ENCODE measurements around the gene KCNJ14. TPM values are rescaled to one million over a fixed set of nuclear protein-coding genes. Genes with fewer than 3 reads are reported as not detected.
A peak's percentile ranks its signal among the peaks of the same experiment; 100 is the strongest.

KCNJ14 gene
- total and polyA plus RNA-seq, 5 donors from 2014 or later = 0.03 to 2.2 (median 0.23) TPM; not detected in 1

DNA sequence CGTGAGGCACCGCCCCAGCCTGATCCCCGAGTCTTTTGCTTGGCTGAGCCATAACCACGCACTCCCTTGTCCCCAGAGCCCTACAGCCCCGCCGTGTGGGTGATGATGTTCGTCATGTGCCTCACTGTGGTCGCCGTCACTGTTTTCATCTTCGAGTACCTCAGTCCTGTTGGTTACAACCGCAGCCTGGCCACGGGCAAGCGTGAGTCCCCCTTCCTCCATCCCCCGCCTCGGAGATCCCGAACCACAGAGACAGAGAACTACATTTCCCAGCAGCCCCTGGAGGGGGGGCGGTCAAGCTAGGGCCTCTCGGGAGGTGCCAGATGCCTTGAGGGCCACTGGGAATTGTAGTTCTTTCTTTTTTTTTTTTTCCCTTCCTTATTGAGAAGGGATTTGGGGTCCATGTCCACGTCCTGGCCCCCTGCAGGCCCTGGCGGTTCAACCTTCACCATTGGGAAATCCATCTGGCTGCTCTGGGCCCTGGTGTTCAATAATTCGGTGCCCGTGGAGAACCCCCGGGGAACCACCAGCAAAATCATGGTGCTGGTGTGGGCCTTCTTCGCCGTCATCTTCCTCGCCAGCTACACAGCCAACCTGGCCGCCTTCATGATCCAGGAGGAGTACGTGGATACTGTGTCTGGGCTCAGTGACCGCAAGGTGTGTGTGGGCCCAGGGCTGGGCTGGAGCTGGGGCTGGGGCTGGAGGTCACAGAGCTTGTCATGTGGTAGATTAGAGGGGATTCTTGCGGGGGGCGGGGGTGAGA lies 36.0 kb upstream of the KCNJ14 start:
- H3K4me3 ChIP-seq (ENCODE audit: low read depth, low read length) = no peak overlapping the region
- peaks cover 0 to 1% (median 0%) of the 10 kb centered on the region in 7 donors for H3K9me3 Mint-ChIP-seq
- DNase-seq (peak; percentile 58 to 71 (median 67)), ATAC-seq (ENCODE audit: low read depth in 2 of 2) (peak; percentile 56 to 68)
- peak overlapping the region; percentile 59 to 89 (median 80) for H3K4me3 Mint-ChIP-seq
- H3K27ac ChIP-seq (ENCODE audit: insufficient read depth, low read length, poor library complexity, severe bottlenecking) = no peak overlapping the region
- peaks cover 0 to 29% (median 18%) of the 10 kb centered on the region in 4 donors for H3K4me1 Mint-ChIP-seq
- H3K27ac Mint-ChIP-seq = peak overlapping the region in 1 of 3 donors; percentile 69
- H3K36me3 ChIP-seq (ENCODE audit: control insufficient read depth, insufficient read depth, low read length) = no peaks in the 10 kb centered on the region
- H3K27me3 ChIP-seq (ENCODE audit: control insufficient read depth, insufficient read depth, low read length) = no peaks in the 10 kb centered on the region
- no peaks in the 10 kb centered on the region for H3K36me3 Mint-ChIP-seq
- H3K4me1 ChIP-seq (ENCODE audit: control insufficient read depth, insufficient read depth, low read length, poor library complexity, severe bottlenecking) = peaks cover 14% of the 10 kb centered on the region
- no peaks in the 10 kb centered on the region for H3K9me3 ChIP-seq (ENCODE audit: control insufficient read depth in 2 of 2, low read length in 2 of 2)
- H3K27me3 Mint-ChIP-seq = peaks cover 31% of the 10 kb centered on the region

DNA sequence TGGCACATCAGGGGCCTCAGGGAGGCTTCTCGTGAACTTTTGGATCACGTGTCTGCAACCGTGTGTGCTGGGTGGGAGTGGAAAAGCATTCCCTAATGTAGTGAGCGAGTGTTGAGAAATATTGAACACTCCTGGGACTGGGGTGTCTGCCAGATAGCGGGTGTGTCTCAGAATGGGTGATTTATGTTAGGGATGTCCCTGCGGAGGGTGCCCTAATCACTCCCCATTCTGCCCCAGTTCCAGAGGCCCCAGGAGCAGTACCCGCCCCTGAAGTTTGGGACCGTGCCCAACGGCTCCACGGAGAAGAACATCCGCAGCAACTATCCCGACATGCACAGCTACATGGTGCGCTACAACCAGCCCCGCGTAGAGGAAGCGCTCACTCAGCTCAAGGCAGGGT lies 33.8 kb upstream of the KCNJ14 start:
- no peaks in the 10 kb centered on the region for H3K36me3 Mint-ChIP-seq
- peaks cover 5 to 15% (median 10%) of the 10 kb centered on the region in 4 donors for H3K4me1 Mint-ChIP-seq
- peaks cover 24% of the 10 kb centered on the region for H3K27me3 Mint-ChIP-seq
- DNase-seq (no peak), ATAC-seq (ENCODE audit: low read depth in 2 of 2) (no peak)
- Histone ChIP-seq H3K27me3 (ENCODE audit: control insufficient read depth, insufficient read depth, low read length) (no peaks in the 10 kb centered on the region), H3K4me1 (ENCODE audit: control insufficient read depth, insufficient read depth, low read length, poor library complexity, severe bottlenecking) (peaks cover 3% of the 10 kb centered on the region), H3K27ac (ENCODE audit: insufficient read depth, low read length, poor library complexity, severe bottlenecking) (no peak overlapping the region), H3K36me3 (ENCODE audit: control insufficient read depth, insufficient read depth, low read length) (no peaks in the 10 kb centered on the region), H3K4me3 (ENCODE audit: low read depth, low read length) (no peak overlapping the region), H3K9me3 (ENCODE audit: control insufficient read depth in 2 of 2, low read length in 2 of 2) (no peaks in the 10 kb centered on the region)
- no peak overlapping the region for H3K4me3 Mint-ChIP-seq
- peaks cover 0 to 1% (median 0%) of the 10 kb centered on the region in 7 donors for H3K9me3 Mint-ChIP-seq
- no peak overlapping the region for H3K27ac Mint-ChIP-seq

DNA sequence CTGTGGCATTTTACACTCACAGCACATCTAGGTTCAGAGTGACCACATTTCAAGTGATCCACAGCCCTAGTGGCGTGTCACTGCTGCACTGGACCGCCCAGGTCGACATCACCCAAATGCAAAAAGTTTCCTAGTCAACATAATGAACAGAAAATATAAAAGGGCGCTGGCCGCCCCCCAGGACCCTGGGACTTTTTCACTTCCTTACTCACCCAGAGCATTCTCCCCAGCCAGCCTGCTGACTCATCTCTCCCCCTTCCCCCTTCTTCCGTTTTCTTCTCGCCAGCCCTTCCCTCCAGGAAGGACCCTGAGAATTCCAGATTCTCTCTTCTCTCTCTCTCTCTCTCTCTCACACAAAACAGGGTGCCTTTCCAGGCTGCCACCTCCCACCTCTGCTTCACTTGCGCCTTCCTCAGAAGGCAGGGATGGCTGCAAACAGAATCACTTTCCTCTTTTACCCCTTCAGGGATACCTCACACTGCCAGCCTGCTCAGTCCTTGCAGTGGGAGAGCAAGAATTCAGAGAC lies 30.6 kb upstream of the KCNJ14 start:
- no peaks in the 10 kb centered on the region for H3K27me3 ChIP-seq (ENCODE audit: control insufficient read depth, insufficient read depth, low read length)
- no peaks in the 10 kb centered on the region for H3K36me3 Mint-ChIP-seq
- H3K4me3 ChIP-seq (ENCODE audit: low read depth, low read length) = no peak overlapping the region
- ATAC-seq (ENCODE audit: low read depth in 2 of 2) (no peak), DNase-seq (no peak)
- H3K36me3 ChIP-seq (ENCODE audit: control insufficient read depth, insufficient read depth, low read length) = no peaks in the 10 kb centered on the region
- H3K9me3 ChIP-seq (ENCODE audit: control insufficient read depth in 2 of 2, low read length in 2 of 2) = no peaks in the 10 kb centered on the region
- no peak overlapping the region for H3K27ac Mint-ChIP-seq
- H3K9me3 Mint-ChIP-seq = no peaks in the 10 kb centered on the region
- peaks cover 19% of the 10 kb centered on the region for H3K27me3 Mint-ChIP-seq
- H3K4me1 ChIP-seq (ENCODE audit: control insufficient read depth, insufficient read depth, low read length, poor library complexity, severe bottlenecking) = peaks cover 3% of the 10 kb centered on the region
- peaks cover 0 to 5% (median 2%) of the 10 kb centered on the region in 4 donors for H3K4me1 Mint-ChIP-seq
- H3K4me3 Mint-ChIP-seq = no peak overlapping the region
- no peak overlapping the region for H3K27ac ChIP-seq (ENCODE audit: insufficient read depth, low read length, poor library complexity, severe bottlenecking)

DNA sequence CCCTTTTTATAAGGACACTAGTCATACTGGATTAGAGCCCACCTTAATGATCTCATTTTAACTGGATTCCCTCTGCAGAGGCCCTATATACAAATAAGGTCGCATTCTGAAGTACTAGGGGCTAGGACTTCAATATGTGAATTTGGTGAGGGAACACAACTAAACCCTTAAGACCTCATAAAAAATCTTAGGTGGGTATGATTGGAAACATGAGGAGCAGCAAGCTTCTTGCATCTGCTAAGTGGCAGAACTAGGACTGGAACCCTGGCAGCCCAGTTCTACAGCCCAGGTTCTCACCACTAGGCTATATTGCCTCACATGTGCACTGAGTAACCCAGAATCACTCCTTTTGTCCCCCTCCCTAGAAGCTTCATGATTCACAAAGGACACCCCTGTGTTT lies 26.7 kb upstream of the KCNJ14 start:
- Histone ChIP-seq H3K4me1 (ENCODE audit: control insufficient read depth, insufficient read depth, low read length, poor library complexity, severe bottlenecking) (peaks cover 3% of the 10 kb centered on the region), H3K27ac (ENCODE audit: insufficient read depth, low read length, poor library complexity, severe bottlenecking) (no peak overlapping the region), H3K36me3 (ENCODE audit: control insufficient read depth, insufficient read depth, low read length) (no peaks in the 10 kb centered on the region), H3K27me3 (ENCODE audit: control insufficient read depth, insufficient read depth, low read length) (no peaks in the 10 kb centered on the region), H3K4me3 (ENCODE audit: low read depth, low read length) (no peak overlapping the region), H3K9me3 (ENCODE audit: control insufficient read depth in 2 of 2, low read length in 2 of 2) (no peaks in the 10 kb centered on the region)
- Mint-ChIP-seq H3K36me3 (no peaks in the 10 kb centered on the region), H3K4me3 (no peak overlapping the region), H3K4me1 (peaks cover 0 to 5% (median 2%) of the 10 kb centered on the region in 4 donors), H3K9me3 (peaks cover 0 to 2% (median 0%) of the 10 kb centered on the region in 7 donors), H3K27ac (no peak overlapping the region), H3K27me3 (peaks cover 13% of the 10 kb centered on the region)
- no peak for ATAC-seq (ENCODE audit: low read depth in 2 of 2)
- no peak for DNase-seq

DNA sequence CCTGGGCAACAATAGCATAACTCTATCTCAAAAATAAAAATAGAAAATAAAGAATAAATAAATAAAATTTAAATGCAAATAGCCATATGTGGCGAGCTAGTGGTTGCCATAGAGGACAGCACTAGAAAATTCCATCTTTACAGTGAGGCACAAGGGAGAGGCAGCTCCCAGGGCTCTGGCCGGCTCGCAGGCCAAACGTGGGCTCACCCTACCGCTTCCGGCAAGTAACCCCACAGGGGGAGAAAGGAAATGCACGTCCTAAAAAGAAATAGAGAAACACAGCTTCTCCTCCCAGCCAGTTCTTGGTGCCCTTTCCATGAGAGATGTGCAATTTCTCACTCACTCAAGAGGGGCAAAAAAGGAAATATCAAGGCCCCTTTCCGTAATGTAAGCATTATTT lies 22.0 kb upstream of the KCNJ14 start:
- H3K27me3 Mint-ChIP-seq = peaks cover 24% of the 10 kb centered on the region

DNA sequence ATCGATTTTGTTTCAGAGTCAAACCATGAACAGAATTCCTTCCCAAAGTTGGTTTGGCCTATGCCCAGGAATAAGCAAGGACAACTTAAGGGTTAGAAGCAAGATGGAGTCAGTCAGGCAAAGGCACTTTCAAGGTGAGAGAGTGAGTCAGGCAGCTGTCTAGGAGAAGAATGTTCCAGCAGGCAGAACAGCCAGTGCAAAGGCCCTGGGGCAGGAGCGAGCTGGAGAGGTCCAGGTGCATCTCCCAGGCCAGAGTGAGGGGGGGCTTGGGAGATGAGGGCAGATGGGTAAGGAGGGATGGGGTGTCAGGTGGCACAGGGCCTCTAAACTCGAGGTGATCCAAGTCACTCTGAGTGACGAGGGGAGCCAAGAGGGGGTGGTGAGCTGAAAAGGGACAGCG lies 18.8 kb upstream of the KCNJ14 start:
- H3K27me3 ChIP-seq (ENCODE audit: control insufficient read depth, insufficient read depth, low read length) = peaks cover 5% of the 10 kb centered on the region
- Mint-ChIP-seq H3K36me3 (no peaks in the 10 kb centered on the region), H3K27ac (peak overlapping the region in 1 of 3 donors; percentile 61), H3K4me3 (no peak overlapping the region), H3K27me3 (peaks cover 39% of the 10 kb centered on the region), H3K4me1 (peaks cover 0 to 3% (median 0%) of the 10 kb centered on the region in 4 donors), H3K9me3 (peaks cover 0 to 3% (median 0%) of the 10 kb centered on the region in 7 donors)
- ATAC-seq (ENCODE audit: low read depth in 2 of 2) = no peak
- H3K4me1 ChIP-seq (ENCODE audit: control insufficient read depth, insufficient read depth, low read length, poor library complexity, severe bottlenecking) = no peaks in the 10 kb centered on the region
- H3K27ac ChIP-seq (ENCODE audit: insufficient read depth, low read length, poor library complexity, severe bottlenecking) = no peak overlapping the region
- H3K4me3 ChIP-seq (ENCODE audit: low read depth, low read length) = no peak overlapping the region
- DNase-seq = no peak
- H3K9me3 ChIP-seq (ENCODE audit: control insufficient read depth in 2 of 2, low read length in 2 of 2) = no peaks in the 10 kb centered on the region
- H3K36me3 ChIP-seq (ENCODE audit: control insufficient read depth, insufficient read depth, low read length) = no peaks in the 10 kb centered on the region

More for the DNA sequence above, 22.0 kb upstream of the KCNJ14 start:
- Histone ChIP-seq H3K27ac (ENCODE audit: insufficient read depth, low read length, poor library complexity, severe bottlenecking) (no peak overlapping the region), H3K9me3 (ENCODE audit: control insufficient read depth in 2 of 2, low read length in 2 of 2) (no peaks in the 10 kb centered on the region), H3K4me1 (ENCODE audit: control insufficient read depth, insufficient read depth, low read length, poor library complexity, severe bottlenecking) (no peaks in the 10 kb centered on the region), H3K27me3 (ENCODE audit: control insufficient read depth, insufficient read depth, low read length) (peaks cover 2% of the 10 kb centered on the region), H3K4me3 (ENCODE audit: low read depth, low read length) (no peak overlapping the region), H3K36me3 (ENCODE audit: control insufficient read depth, insufficient read depth, low read length) (no peaks in the 10 kb centered on the region)
- Mint-ChIP-seq H3K4me3 (no peak overlapping the region), H3K4me1 (no peaks in the 10 kb centered on the region), H3K36me3 (no peaks in the 10 kb centered on the region), H3K9me3 (peaks cover 0 to 4% (median 0%) of the 10 kb centered on the region in 7 donors), H3K27ac (no peak overlapping the region)
- no peak for ATAC-seq (ENCODE audit: low read depth in 2 of 2)
- DNase-seq = no peak

DNA sequence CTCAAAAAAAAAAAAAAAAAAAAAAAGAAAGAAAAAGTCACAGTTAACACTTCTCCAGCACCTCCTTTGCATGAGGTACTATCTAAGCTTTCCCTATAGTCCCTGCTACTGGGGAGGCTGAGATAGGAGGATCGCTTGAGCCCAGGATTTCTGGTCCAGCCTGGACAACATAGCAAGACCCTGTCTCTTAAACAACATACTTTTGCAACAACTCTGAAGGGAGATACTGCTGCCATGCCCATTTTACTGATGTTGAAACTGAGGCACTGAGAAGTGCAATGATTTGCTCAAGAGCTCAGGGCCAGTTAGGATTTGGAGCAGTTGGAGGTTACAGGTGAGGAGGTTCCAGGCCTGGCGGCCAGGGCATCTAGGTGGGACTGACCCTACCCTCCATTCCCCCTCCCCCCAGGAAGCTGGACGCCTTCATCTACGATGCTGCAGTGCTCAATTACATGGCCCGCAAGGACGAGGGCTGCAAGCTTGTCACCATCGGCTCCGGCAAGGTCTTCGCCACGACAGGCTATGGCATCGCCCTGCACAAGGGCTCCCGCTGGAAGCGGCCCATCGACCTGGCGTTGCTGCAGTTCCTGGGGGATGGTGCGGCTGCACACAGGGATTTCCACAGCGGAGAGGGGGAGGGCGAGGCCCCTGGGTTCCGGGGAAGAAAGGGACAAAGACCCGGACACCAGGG lies 13.9 kb upstream of the KCNJ14 start:
- peaks cover 9% of the 10 kb centered on the region for H3K27me3 ChIP-seq (ENCODE audit: control insufficient read depth, insufficient read depth, low read length)
- Mint-ChIP-seq H3K9me3 (no peaks in the 10 kb centered on the region), H3K27me3 (peaks cover 54% of the 10 kb centered on the region), H3K4me3 (peak overlapping the region in 3 of 4 donors; percentile 58 to 82 (median 67)), H3K36me3 (no peaks in the 10 kb centered on the region), H3K4me1 (peaks cover 0 to 34% (median 15%) of the 10 kb centered on the region in 4 donors), H3K27ac (no peak overlapping the region)
- DNase-seq (no peak), ATAC-seq (ENCODE audit: low read depth in 2 of 2) (no peak)
- no peak overlapping the region for H3K4me3 ChIP-seq (ENCODE audit: low read depth, low read length)
- no peak overlapping the region for H3K27ac ChIP-seq (ENCODE audit: insufficient read depth, low read length, poor library complexity, severe bottlenecking)
- H3K9me3 ChIP-seq (ENCODE audit: control insufficient read depth in 2 of 2, low read length in 2 of 2) = no peaks in the 10 kb centered on the region
- H3K36me3 ChIP-seq (ENCODE audit: control insufficient read depth, insufficient read depth, low read length) = no peaks in the 10 kb centered on the region
- H3K4me1 ChIP-seq (ENCODE audit: control insufficient read depth, insufficient read depth, low read length, poor library complexity, severe bottlenecking) = peaks cover 25% of the 10 kb centered on the region

Data from CD4-positive, CD25-positive, alpha-beta regulatory T cell (primary cell).